ENCODE data around the gene TMEM51. TPM values are rescaled to one million over a fixed set of nuclear protein-coding genes. Genes with fewer than 3 reads are reported as not detected.

TMEM51 gene
- total RNA-seq, 3 donors from 2014 or later, result 1.6 to 26.3 (median 10.8) TPM

DNA sequence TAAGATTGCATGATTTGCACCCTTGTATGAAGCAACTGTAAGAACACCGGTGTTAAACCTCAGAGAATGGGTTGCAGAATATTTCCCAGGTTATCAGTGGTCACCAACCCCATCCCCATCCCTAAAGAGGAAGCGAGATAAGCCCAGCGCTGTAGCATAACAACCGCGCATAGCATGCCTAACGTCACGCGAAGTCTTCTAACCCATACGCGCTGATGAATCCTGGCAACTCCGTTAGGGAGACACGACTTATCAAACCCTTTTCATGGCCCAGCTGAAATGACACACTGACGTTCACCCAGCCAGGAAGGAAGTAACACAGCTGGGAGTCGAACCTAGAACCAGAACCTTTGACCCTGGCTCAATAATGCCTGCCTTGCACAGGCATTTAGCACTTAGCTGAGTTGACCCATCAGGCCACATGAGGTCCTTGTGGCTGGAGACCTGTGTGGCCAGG, 24.2 kb downstream of the TMEM51 start:
- Histone ChIP-seq H3K36me3 (no peaks in the 10 kb centered on the region), H3K4me3 (no peak overlapping the region), H3K27ac (no peak overlapping the region), H3K27me3 (no peaks in the 10 kb centered on the region), H3K9me3 (no peaks in the 10 kb centered on the region), H3K4me1 (peaks cover 0 to 9% of the 10 kb centered on the region in 2 donors)
- DNase-seq (ENCODE audit: low spot score in 2 of 2), result no peak
- TF ChIP-seq, protein P1, sequence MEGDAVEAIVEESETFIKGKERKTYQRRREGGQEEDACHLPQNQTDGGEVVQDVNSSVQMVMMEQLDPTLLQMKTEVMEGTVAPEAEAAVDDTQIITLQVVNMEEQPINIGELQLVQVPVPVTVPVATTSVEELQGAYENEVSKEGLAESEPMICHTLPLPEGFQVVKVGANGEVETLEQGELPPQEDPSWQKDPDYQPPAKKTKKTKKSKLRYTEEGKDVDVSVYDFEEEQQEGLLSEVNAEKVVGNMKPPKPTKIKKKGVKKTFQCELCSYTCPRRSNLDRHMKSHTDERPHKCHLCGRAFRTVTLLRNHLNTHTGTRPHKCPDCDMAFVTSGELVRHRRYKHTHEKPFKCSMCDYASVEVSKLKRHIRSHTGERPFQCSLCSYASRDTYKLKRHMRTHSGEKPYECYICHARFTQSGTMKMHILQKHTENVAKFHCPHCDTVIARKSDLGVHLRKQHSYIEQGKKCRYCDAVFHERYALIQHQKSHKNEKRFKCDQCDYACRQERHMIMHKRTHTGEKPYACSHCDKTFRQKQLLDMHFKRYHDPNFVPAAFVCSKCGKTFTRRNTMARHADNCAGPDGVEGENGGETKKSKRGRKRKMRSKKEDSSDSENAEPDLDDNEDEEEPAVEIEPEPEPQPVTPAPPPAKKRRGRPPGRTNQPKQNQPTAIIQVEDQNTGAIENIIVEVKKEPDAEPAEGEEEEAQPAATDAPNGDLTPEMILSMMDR (IDR thresholded peaks at IDR 0.05), result no peak
- TF ChIP-seq POLR2A (IDR thresholded peaks at IDR 0.05) (no peak), POLR2AphosphoS5 (IDR thresholded peaks at IDR 0.05) (no peak)
- intact Hi-C loops (cut with DNase I; ENCODE audit: low total_unique reads), result no loop called here

- no peak for DNase-seq (ENCODE audit: low spot score in 2 of 2)
- Histone ChIP-seq H3K36me3 (no peaks in the 10 kb centered on the region), H3K27me3 (no peaks in the 10 kb centered on the region), H3K4me1 (peaks cover 0 to 7% of the 10 kb centered on the region in 2 donors), H3K27ac (peak overlapping the region; percentile 41 to 53), H3K9me3 (no peaks in the 10 kb centered on the region), H3K4me3 (no peak overlapping the region)
- TF ChIP-seq, protein P1 (IDR thresholded peaks at IDR 0.05), result no peak
- TF ChIP-seq POLR2A (IDR thresholded peaks at IDR 0.05), result no peak
- intact Hi-C loops (cut with DNase I; ENCODE audit: low total_unique reads), result no loop called here
Measured at GRCh38 chr1:15178571-15179484, 25.3 kb downstream of the TMEM51 start.

DNA sequence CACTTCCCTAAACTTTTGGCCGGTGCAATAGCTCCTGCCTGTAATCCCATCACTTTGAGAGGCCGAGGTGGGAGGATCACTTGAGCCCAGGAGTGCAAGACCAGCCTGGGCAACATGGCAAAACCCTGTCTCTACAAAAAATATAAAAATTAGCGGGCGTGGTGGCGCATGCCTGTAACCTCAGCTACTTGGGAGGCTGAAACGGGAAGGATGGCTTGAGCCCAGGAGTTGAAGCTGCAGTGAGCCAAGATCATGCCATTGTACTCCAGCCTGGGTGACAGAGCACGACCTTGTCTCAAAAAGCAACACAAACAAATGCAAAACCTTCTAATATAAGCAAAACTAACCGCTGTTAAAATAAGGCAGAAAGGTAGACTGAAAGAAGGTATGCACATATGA, 25.9 kb downstream of the TMEM51 start:
- no peaks in the 10 kb centered on the region for H3K9me3 ChIP-seq
- H3K36me3 ChIP-seq, result no peaks in the 10 kb centered on the region
- intact Hi-C loops (cut with DNase I; ENCODE audit: low total_unique reads), result no loop called here
- H3K27me3 ChIP-seq, result no peaks in the 10 kb centered on the region
- H3K4me3 ChIP-seq, result no peak overlapping the region
- TF ChIP-seq POLR2A (IDR thresholded peaks at IDR 0.05) (no peak), POLR2AphosphoS5 (IDR thresholded peaks at IDR 0.05) (no peak)
- TF ChIP-seq, protein P1 (IDR thresholded peaks at IDR 0.05), result no peak
- peaks cover 0 to 6% of the 10 kb centered on the region in 2 donors for H3K4me1 ChIP-seq
- peak overlapping the region in 1 of 2 donors; percentile 53 for H3K27ac ChIP-seq
- no peak for DNase-seq (ENCODE audit: low spot score in 2 of 2)

- TF ChIP-seq POLR2AphosphoS5 (IDR thresholded peaks at IDR 0.05) (no peak), POLR2A (IDR thresholded peaks at IDR 0.05) (no peak)
- TF ChIP-seq, protein P1 (IDR thresholded peaks at IDR 0.05), result no peak
- H3K4me3 ChIP-seq, result no peak overlapping the region
- peaks cover 0 to 6% of the 10 kb centered on the region in 2 donors for H3K4me1 ChIP-seq
- intact Hi-C loops (cut with DNase I; ENCODE audit: low total_unique reads), result no loop called here
- H3K9me3 ChIP-seq, result no peaks in the 10 kb centered on the region
- no peak for DNase-seq (ENCODE audit: low spot score in 2 of 2)
- no peaks in the 10 kb centered on the region for H3K27me3 ChIP-seq
- H3K36me3 ChIP-seq, result no peaks in the 10 kb centered on the region
- peak overlapping the region in 1 of 2 donors; percentile 16 for H3K27ac ChIP-seq
Measured at GRCh38 chr1:15180189-15180588, 26.6 kb downstream of the TMEM51 start.

DNA sequence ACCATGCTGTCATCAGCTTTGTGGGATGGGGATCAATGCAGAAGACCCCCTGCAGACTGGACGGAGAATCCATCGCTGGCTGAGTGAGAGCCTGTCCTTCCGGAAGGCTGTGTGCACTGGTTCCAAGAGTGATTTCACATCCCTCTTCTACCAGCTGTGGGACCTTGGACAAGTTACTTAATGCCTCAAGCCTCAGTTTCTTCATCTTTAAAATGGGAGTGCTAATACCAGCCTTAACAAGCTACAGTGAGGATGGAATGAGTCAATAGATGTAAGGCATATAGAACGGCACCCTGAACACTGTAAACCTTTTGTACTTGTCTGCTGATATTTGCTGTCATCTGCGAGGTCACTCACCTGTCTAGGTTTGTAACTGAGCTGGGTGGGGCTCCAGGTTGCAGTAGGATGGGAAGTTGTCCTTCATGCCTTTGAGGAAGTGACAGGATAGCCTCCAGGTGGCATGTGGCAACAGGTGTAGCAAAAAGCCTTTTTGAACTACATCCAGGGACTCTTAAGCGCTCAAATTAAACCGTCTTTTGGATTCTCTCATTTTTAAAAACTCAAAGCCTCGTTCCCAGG, 27.5 kb downstream of the TMEM51 start:
- Histone ChIP-seq H3K27ac (no peak overlapping the region), H3K36me3 (no peaks in the 10 kb centered on the region), H3K4me3 (no peak overlapping the region), H3K4me1 (peaks cover 0 to 6% of the 10 kb centered on the region in 2 donors), H3K27me3 (no peaks in the 10 kb centered on the region), H3K9me3 (no peaks in the 10 kb centered on the region)
- intact Hi-C loops (cut with DNase I; ENCODE audit: low total_unique reads), result no loop called here
- DNase-seq (ENCODE audit: low spot score in 2 of 2), result no peak
- TF ChIP-seq POLR2A (IDR thresholded peaks at IDR 0.05) (no peak), POLR2AphosphoS5 (IDR thresholded peaks at IDR 0.05) (no peak)
- TF ChIP-seq, protein P1 (IDR thresholded peaks at IDR 0.05), result no peak

Measured in breast epithelium (tissue), 4 donors.